Endometrium (tissue), 2 donors: ENCODE data around the gene USP32.
"Not testable (repeated sequence)": the region's sequence is repeated elsewhere in the genome, so short reads cannot be mapped to it uniquely, and the experiment has no call there.

ENCODE experiments used
- FAIRE-seq: peaks from 2 replicates; lab custom pipeline; 2012; peaks lifted over from hg19 to GRCh38; lab: Jason Lieb, UNC
- donor health status: control.
- donor health status: control.

Gene USP32

DNA sequence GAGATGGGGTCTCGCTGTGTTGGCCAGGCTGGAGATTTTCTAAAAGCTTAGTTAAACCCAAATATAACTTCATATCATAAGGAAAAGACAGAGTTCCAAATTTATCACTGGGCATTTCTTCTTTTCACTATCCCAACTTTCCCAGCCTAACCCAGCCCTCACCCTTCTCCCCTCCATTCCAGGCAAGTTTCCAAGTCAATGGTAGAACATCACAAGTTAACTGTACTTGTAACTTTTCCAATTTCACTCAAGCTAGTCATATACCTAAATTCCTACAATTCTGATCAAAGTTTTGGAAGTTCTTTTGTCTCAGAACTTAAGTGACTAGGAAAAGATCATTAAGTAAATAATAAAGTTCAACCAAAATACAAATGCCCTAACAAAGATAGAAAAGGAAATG is 61.2 kb downstream of the USP32 start:
- no peak for FAIRE-seq

DNA sequence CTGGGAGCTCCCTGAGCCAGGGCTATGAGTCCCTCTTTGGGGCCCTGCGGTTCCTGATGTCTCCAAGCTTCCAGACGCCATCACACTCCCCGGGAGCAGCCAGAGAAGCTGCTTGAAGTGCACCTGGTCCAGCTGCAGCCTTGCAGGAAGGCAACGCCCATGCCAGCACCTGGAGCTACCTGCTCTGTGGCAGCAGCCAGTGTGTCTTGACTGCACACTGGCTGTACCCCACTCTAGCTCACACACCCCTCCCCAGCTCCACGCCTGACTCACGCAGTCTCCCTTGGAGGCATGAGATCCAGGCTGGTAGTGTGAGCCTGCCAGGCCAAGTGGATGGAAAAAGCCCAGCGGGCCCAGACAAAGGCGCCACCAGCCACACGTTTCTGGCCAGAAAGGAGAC is 63.3 kb downstream of the USP32 start:
- no peak for FAIRE-seq

DNA sequence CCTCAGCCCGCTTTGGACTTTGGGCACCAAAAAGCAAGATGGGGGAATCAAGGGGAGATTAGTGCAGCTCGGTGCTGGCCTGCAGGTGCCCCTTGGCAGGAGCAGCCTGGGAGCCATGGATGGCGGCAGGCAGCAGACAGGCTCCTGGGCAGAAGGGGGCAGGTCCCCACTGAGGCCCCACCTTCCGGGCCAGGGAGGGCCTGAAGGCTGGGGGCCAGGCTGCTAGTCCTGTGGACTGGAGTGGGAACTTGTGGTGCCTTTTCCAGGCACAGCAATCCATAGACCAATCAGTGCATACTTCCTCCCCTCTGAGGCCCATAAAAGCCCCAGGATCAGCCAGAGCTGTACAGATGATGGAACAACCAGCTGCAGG is 64.0 kb downstream of the USP32 start:
- no peak for FAIRE-seq

DNA sequence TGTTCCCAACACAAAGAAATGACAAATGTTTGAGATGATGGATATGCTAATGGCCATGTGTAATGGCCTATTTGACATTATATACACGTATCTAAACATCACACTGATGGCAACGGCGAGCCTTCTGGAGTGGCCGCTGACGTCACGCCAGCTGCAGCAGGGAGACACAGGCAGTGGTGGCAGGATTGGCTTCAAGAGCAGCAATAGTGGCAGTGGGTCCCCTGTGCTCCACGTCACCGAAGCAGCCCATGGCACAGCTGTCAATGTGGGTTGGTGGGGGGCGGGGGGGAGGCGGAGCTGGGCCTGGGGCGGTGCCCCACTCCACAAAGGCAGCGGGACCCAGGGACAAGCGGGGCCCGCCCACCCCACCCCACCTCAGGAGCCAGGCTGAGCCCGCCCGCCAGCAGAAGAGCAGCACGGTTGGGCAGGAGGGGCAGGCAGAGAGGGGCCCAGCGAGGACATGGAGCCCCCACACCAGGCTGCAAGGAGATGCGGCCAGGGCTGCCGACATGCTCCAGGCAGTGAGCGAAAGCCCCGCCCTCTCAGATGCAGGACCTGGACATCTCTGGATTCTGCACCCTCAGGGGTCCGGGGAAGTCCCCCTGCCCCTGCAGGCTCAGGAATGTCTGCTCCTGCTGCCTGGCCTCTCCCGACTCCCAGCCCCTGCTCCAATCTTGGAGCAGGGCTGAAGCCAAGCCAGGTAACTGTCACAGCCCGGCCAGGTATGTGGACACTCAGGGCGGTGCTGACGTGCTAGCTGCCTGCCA is 64.6 kb downstream of the USP32 start:
- no peak for FAIRE-seq

DNA sequence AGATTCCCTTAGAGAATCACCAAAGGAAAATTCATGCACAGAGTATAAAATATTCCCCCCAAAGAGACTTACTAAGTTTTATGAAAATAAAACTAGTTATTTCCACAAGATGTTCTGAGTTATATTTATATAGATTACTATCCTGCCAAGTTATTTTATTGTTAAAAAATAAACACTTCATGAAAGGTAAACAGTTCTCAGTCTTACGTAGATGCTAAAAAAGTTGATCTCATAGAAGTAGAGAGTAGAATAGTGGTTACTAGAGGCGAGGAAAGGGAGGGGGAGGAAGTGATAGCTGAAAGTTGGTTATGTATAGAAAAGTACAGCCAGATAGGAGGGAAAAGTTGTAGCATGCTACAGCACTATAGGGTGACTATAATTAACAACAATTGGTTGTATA is 65.2 kb downstream of the USP32 start:
- FAIRE-seq, result no peak

DNA sequence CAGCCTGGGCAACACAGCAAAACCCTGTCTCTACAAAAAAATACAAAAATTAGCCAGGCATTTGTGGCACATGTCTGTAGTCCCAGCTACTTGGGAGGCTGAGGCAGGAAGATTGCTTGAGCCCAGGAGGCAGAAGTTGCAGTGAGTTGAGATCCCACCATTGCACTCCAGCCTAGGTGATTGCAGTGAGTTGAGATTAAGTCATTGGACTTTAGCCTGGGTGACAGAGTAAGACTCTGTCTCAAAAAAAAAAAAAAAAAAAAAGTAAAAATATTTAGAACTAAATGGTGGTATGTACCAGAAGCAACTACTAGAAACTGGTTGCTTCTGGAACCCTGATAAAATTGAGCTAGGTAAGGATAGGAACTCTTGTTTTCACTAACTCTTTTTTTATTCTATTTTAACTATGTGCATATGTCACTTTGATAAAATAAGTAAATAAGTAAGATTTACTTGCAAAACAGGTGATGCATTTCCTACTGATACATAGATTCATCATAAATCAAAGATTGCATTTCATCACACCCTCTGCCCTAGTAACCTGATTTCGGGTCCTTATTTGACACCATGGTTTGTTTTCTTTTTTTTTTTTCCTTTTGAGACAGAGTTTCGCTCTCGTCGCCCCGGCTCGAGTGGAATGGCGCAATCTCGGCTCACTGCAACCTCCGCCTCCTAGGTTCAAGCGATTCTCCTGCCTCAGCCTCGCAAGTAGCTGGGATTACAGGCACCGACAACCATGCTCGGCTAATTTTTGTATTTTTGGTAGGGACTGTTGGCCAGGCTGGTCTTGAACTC is 66.0 kb downstream of the USP32 start:
- FAIRE-seq, result no peak

DNA sequence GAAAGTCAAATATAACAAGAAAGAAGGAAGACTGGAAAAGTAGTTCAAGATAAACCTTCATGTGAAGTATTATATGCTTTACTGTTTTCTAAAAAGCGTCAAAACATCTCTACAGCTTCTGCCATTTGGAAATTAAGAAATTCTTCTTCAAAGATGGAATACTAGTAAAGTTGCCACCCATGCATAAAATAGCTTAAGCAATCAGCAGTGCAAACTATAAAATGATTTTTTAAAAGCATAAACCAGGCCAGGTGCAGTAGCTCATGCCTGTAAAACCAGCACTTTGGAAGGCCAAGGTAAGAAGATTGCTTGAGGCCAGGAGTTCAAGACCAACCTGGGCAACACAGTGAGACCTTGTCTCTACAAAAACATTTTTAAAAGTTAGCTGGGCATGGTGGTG is 68.2 kb downstream of the USP32 start:
- FAIRE-seq, result no peak

DNA sequence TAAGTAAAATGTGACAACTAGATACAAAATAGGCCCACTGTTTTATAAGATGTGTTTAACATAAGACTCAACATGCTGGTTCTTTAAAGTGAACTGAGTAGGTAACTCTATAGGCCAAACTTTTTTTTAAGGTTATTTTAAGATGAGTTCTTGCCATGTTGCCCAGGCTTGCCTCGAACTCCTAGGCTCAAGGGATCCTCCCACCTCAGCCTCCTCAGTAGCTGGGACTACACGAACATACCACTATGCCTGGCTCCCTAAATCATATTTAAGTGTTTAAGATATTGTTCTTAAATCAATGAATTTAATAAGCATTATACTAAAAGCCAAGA is 69.9 kb downstream of the USP32 start:
- FAIRE-seq, result no peak

DNA sequence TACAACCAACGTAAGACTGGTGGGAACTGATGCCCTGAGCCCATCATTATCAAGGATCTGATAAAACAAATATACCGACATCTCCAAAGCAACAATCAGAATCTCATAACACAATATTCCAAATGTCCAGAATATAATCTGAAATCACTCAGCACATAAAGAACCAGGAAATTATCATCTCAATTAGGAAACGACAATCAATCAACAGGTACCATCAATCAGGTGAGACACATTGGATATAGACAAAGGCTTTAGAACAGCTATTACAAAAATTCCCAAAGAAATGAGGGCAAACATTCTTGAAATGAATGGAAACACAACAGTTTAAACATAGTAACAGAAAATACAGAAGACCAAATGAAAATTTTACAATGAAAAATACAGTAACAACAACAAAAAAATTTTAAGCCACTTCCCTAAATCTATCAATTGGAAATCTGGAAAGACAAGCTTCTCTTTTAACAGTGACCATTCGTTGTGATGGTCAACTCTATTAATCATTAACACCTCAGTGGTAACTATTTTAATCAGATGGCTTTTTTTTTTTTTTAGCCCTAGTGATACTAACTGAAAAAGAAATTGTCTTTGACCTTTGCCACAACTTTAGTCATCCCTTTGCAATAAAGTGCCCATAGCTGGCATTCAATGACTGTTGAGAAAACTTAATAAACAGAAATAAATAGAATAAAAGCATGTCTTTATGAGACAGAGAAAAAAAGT is 70.4 kb downstream of the USP32 start:
- FAIRE-seq, result no peak

DNA sequence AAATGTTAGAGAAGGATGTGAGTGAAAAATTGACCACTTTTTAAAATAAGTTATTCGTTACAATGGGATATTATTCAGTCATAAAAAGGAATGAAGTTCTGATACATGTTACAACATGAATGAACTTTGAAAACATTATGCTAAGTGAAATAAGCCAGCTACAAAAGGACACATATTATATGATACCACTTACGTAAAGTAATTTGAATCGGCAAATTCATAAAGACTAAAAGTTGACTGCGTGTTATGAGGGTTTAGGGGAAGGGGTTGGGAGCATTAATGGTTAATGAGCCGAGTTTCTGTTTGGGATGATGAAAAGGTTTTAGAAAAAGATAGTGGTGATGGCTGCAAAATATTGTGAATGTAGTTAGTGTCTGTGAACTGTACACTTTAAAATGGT is 73.1 kb downstream of the USP32 start:
- FAIRE-seq, result no peak

DNA sequence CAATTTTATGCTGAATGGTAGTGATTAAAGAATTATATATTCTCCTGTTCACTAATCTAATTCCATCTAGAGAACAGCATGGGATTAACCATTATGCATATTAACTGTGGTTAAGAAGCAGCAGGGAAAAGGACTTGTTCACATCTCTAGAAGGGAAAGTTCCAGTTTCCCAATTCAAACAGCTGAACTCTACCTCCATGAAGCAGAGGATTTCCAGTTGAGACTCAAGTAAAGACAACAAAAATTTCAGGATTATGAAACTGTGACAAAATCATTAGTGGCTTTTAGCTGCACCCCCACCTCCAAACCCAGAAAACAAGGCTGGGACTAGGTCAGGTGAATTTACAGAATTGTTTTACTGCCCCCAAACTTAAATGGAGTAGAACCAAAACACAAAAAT is 73.6 kb downstream of the USP32 start:
- FAIRE-seq, result no peak

DNA sequence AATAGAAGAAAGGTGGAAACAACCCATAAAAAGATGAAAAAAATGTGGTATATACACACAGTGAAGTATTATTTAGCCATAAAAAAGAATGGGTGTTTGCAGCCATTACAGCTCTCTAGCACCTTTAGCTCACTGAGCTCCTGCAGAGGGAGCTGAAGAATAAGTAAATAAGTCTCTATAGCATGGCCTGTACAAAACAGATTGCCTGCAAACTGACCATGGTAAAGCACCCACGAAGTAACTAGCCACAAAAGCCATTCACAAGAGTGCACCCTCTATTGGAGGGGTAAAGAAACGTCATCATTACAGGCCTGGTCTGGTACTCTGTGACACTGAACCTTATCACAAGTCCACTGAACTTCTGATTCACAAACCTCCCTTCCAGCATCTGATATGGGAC is 76.3 kb downstream of the USP32 start:
- FAIRE-seq, result no peak

DNA sequence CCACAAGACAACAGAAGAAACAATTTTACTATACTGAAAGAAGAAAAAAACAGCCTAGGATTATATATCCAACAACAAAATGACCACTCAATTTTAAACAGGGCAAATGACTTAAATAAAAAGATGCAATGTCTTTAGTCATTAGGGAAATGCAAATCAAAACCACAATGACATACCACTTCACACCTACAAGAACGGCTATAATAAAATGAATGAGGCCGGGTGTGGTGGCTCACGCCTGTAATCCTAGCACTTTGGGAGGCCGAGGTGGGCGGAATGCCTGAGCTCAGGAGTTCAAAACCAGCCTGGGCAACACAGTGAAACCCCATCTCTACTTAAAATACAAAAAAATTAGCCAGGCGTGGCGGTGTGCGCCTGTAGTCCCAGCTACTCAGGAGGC is 77.0 kb downstream of the USP32 start:
- FAIRE-seq, result not testable (repeated sequence)

DNA sequence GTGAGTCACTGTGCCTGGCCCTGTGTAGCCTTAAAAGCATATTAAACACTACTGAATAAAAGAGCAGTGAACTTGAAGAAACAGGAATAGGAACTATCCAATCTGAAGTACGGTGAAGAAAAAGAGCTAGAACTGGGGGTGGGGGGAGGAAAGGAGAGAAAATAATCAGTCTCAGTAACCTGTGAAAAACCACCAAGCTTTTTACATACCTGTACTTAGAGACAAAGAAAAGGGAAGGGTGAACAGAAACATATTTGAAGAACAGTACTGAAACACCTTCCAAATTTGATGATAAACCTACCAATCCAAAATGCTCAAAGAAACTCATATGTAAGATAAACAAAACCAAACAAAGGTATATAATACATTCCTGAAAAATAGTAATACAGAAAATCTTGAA is 77.5 kb downstream of the USP32 start:
- no peak for FAIRE-seq

DNA sequence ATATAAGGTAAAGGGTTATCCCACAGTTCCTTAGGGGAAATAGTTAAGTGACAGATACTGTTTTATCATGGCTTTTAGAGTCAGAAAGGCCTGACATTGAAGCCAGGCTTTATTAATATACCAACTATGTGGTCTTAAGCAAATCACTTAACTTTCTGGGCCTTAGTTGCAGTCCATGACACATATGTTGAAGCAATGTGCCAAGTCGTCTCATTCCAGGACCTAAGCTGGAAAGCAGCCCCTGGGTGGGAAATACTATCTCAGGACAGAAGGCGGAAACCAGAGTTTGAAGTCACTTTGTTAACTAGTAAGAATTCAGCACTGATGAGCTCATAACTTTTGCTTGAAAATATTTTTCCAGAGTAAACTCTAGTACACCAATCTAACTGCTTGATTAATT is 80.0 kb downstream of the USP32 start:
- no peak for FAIRE-seq

DNA sequence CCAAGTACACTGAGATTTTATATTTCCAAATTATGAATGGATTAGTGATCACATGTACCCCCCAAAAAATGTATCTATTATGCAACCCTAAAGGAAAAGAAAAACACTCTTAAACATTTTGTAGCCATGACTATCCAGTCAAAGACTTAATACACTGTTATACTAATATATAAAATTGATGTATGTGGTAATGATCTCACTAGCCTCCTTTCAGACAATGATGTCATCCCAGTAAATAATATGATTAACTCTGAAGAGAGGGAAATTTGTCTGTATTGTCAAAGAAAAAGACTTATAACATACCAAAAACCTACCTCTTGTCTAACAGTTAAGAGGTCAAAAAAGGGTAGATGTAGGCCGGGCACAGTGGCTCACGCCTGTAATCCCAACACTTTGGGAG is 80.7 kb downstream of the USP32 start:
- FAIRE-seq, result no peak

DNA sequence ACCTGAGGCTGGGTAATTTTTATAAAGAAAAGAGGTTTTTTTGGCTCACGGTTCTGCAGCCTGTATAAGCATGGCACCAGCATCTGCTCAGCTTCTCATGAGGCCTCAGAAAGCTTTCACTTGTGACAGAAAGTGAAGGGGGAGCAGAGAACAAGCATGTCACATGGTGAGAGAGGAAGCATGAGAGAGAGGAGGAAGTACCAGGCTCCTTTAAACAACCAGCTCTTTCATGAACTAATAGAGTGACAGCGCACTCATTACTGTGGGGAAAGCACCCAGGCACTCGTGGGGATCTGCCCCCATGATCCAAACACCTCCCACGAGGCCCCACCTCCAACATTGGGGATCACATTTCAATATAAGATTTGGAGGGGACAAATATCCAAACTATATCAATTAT is 86.8 kb downstream of the USP32 start:
- no peak for FAIRE-seq

DNA sequence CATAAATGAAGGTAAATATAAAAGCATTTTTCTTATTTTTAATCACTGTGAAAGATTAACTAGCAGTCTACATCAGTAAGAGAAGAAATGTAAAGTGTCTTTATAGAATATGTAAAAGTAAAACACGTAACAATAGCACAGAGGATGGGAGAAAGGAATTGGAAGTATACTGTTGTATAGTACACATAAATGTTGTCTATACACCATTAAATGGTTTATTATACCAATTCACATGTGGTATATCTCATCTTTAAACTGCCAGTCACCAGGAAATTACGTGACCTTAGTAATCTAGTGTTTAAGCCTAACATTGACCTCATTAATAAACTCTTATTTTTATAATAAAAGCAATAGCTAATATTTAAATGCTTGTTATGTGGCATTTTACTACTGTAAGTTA is 87.4 kb downstream of the USP32 start:
- FAIRE-seq, result no peak

DNA sequence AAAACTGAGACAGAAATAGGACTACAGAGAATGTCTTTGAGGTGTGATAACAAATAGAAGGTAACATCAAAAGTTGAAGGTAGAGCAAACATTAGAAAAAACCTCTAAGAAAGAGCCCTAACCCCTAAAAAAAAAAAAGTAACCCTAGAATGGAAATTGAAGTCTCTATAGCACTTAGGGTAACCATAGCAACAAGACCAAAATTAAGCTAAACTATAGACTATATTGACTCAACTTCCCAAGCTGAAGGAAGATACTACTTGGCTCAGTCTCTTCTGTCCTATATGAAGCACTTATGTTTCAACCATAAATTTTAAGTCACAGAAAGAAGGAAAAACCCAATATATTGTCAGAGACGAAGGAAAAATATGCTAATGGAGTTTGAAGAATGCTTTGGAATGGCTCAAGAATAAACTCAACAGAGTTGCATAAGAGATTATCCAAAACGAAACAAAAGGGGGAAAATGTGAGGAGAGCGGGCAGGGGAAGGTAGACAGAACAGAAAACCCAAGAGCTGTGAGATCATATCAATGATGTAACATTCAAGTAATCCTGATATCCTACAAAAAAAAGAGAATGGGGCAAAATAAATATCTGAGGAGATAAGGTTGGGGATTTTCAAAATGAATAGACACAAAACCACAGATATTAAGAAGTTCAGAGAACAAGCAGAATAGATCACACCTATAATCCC is 88.4 kb downstream of the USP32 start:
- no peak for FAIRE-seq

DNA sequence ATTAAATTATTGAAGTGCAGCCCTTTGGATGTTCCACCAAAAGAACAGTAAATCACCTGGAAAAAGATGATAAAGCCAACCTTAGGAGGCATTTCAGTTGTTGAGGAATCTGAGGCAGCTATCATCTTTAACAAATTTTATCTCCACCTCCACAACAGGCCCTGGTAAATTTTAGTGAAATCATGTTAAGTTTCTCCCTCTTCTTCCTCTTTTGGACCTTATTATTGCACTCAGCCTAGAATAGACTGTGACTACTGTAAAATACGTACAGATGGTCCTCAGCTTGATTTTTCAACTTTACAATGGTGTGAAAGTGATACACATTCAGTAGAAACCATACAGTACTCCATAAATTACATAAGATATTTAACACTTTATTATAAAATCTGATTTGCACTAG is 90.3 kb downstream of the USP32 start:
- FAIRE-seq, result no peak

DNA sequence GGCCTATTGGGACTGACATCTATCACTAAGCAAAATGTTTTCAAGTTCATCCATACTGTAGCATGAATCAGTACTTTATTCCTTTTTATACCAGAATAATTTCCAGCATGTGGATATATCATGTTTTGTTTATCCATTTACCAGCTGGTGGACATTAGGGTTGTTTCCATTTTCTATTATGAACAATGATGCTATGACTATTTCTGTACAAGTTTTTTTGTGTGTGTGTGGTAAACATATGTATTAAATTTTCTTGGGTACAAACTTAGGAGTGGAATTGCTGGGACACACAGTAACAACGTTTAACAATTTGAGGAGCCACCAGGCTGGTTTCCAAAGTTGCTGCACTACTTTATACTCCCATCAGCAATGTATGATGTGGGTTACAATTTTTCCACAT is 91.0 kb downstream of the USP32 start:
- no peak for FAIRE-seq

DNA sequence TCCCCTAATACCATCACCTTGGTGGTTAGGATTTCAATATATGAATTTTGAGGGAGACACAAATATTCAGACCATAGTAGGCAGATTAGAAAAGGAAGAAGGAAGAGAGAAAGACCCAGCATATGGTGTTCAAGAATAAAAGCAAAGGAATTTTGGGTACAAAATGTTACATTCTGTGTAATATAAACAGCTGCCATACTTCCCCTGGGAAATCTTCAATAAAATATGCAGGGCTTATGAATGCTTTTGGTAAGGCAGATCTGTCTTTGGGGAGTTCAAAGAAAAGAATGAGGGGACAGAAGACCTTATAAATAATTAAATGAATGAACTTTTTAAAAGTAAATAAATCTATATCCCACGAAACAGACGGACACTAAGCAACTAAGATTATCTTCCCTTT is 91.9 kb downstream of the USP32 start:
- no peak for FAIRE-seq
